EL (cell line): ENCODE data around the gene C1RL.
A peak's percentile ranks its signal among the peaks of the same experiment; 100 is the strongest.

Experiments
- DNase-seq: peaks from one replicate; pipeline ENCODE4 v3.0.0-alpha.2; 2016

Gene C1RL

DNA sequence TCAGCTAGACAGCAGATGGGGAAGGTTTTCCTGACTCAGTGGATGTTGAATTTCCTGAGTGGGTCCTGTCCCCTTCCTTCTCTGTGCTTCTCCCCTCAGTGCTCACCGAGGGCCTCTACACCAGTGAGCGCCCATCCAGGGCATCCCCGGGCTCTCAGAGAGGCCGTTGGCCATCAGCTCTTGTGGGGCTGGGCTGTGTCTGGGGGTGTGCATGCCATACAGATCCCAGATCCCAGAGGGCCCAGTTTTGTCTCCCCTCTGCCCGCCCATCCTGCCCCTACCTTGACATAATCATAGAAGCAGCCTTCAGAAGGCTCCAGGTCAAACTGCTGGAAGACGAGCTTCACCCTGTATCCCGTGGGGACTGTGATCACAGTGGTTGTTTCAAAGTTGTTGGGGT lies 17.8 kb downstream of the C1RL start:
- DNase-seq = no peak

DNA sequence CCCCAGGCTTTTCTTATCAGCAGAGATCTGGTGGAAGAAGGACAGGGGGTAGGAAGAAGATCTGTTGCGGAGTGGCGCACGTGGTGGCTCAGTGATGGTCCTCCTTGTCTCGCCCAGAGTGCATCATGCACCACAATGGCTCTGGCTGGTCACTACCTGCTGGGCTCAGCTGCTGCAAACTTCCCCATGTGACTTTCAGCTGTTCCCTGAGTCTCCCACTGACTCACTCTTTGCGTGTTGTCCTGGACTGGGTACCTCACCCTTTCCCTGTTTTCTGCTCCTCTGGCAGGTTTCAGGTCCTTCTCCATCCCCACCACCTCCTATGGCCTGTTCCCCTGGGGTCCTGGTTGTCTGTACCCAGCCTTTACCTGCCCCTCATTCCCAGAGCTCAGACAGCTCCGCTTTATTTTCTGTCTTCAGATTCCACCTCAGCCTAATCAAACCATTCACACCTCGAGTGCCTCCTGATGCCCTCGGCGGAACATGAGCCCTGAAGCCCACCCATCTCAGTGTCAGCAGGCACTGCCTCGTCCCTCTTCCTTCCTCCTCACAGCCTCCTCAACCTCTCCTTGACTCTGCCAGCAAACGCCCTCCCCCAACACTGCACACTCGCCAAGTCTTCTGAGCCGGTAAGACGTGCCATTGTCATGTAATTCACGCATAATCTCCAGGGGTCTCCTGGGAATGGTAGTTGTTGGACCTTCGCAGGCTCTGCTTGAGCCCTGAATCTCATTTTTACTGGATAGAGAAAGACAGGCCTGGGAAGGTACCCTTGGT lies 18.6 kb downstream of the C1RL start:
- DNase-seq = no peak

DNA sequence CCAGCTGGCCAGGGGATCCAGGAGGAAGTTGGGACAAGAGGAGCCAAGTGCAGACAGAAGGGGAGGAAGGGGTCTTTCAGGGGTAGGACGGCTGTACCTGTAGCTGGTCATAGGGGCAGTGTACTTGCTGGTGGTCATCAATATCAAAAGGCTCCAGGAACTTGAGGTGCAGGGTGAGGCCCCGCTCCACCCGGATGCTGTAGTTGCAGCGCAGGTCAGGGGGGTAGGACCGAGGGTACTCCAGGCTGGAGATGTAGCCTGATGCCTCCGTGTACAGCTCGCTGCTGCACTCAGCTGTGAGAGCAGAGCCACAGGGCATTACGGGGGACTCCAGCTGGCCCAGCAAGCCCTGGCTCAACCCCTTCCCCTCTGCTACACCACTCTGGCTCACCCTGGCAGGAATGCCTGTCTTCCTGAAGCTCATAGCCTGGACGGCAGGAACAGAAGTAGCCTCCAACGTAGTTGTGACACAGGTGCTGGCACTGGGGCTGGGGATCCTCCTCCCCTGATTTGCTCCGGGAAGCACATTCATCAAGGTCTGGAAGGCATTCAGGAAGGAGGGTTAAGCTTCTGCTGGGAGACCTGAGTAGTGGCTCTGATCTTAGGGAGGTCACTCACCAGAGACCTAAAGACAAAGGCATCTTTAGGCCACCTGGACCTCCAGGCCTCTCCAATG lies 19.7 kb downstream of the C1RL start:
- no peak for DNase-seq

DNA sequence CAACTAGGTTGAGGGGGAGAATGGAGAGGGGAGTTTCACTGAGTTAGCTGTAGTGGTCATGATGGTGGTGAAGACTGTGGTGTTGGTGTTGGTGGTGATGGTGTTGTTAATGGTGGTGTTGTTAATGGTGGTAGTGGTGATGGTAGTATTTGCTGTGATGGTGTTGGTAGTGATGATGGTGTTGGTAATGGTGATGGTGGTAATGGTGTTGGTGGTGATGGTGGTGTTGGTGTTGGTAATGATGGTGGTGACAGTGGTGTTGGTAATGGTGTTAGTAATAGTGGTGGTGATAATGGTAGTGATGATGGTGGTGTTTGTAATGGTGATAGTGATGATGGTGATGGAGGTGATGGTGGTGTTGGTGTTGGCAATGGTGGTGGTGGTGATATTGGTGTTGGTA lies 25.9 kb downstream of the C1RL start:
- DNase-seq = no peak

DNA sequence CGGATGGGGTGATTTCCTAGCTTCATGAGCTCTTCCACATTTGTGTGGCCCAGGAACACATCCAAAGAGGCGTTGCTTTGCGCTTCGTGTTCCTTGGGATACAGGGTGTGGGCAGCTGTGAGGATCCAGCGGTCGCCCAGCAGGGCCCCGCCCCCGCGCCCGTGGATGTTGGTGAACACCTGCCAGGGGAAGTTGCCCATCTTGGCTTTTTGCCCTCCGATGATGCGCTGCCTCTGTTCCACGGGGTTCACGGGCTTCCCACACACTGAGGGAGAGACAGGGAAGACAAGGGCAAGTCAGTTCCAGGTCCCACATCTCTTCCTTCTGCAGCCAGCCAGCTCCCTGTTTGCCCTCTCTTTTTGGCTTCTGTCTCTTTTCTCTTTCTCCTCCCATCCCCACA lies 28.0 kb downstream of the C1RL start:
- no peak for DNase-seq

DNA sequence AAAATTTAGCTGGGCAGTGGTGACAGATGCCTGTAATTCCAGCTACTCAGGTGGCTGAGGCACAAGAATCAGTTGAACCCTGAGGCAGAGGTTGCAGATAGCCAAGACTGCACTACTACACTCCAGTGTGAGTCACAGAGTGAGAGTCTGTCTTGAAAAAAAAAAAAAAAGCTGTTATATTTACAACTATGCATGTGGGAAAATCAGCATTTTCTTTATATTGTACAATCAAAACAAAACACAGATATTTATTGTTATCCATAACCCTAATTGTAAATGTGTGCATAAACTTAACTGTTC lies 29.2 kb downstream of the C1RL start:
- DNase-seq = peak; percentile 70

DNA sequence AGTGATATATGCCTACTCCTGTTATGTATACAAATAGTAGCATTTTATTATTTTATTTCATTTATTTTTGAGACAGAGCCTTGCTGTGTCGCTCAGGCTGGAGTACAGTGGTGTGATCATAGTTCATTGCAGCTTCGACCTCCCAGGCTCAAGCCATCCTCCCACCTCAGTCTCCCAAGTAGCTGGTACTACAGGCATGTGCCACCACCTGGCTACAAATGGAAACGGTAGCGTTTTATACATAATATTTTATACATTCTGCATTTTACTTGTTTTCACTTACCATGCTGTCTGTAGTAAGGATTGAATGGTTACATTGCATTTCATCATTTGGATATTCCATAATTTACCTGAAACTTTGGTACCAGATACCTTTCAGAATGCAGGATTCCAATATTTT lies 30.9 kb downstream of the C1RL start:
- DNase-seq = no peak

DNA sequence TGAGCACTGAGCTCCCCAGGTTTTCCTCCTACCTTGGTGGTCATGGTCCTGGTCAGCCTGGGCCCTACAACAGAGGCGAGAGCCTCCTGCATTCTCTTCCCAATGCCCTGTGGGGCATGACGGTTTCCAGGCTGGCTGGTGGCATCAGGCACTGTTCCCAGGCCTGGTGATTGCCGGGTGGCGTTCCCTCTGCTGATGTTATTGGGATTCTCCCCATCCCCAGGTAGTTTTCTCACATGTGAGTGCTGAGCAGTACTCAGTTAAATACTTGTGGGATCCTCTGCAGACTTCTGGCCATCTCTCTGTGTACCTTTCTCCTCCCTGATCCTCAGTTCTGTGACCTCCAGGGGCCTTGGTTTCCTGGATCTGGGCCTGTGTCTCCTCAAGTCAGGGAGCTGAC lies 32.5 kb downstream of the C1RL start:
- no peak for DNase-seq

DNA sequence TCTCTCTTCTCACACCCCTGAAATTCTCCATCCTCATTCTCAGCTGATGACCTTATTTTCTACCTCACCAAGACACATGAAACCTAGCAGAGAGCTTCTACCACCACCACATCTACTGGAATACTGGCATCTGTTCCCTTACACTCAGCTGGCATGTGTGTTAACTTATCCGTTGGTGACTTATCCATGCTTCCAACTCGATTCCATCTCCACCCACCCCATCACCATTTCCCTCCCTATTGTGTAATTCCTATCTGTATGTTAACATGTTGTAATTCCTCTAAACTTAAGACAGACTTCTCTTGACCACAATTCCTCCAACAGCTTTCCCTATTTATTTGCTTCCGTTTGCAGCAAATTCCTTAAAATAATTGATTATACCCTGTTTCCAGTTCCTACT lies 33.1 kb downstream of the C1RL start:
- peak; percentile 40 for DNase-seq

DNA sequence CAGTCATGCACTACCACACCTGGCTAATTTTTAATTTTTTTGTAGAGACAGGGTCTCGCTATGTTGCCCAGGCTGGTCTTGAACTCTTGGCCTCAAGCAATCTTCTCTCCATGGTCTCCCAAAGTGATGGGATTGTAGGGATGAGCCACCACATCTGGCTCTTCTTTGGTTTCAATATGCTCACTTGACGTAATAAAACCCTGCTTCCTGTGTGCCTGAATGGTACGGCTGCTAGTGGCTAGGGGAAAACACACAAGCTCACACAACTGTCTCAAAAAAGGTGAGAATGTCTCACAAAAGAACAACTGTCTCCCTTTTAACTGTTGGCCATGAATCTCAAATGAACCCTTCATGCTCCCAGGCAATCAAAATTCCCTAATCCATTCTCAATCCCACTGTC lies 33.5 kb downstream of the C1RL start:
- no peak for DNase-seq

DNA sequence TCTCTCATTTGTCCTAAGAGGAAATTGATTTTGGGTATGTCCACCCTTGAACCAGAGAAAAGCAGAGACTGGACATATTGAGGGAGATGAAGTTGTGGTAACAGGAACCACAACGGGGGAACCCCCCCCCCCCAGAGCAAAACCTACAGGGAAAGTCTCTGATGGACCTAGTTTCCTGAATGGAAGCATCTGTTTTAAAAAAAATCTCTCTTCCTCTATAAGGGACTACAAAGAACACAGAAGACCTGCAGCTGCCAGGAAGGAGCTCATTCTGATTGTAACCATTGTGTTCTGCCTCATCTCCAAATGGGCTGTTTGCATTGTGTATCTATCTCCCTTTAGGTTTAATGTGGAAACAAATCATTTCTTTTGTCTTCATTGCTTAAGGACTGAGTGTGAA lies 35.1 kb downstream of the C1RL start:
- no peak for DNase-seq

DNA sequence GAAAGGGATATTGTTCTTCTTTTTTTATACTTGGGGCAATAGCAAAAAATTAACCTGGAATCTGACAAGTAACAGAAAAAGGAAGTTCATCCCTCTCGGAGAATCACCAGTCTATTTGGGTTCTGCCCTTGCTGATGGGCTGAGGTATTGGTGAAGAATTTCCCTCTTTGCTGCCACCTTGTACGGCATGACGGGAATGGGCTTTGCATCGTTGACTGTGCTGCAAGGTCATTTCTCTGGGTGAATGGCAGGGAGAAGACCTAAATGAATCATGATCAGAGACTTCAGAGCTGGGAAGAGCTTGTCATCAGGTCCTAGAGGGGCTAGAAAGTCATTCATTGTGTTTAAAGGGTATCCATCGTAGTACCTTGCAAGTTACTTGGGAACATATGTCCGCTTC lies 36.5 kb downstream of the C1RL start:
- DNase-seq = no peak

DNA sequence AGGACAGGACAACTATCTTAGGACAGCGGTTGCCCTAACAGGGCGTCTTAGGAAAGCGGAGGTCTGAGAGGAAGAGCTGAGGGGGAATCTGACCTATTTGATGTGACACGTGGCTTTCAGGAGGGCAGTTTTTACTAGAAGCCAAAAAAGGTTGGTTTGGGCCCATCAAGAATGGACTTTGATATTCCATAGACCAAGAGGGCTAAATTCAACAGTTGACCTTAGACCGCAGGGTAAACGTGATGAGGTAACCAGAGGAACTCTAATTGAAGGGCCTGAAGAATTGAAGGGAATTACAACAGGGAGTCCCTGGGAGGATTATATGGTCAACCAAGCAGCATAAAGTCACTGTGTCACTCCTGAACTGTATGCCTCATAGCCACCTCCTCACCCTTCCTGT lies 37.0 kb downstream of the C1RL start:
- DNase-seq = no peak

DNA sequence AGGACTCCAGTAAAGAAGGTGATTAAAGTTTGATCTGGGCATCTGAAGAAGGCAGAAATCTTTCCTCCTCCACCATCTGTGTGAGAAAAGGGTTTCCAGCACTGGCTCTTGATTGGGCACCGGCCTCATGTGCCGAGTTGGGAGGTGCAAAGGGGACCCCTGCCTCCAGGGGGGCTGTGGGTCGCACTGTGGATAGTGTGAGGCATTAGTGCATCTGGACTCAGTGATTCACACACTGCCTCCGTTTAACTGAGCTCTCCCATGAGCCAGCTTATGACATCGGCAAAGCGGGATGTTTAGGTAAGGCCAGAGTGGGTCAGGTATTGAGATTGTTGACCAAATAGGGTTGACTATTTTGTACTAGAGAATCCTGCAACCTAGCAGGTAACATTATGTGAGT lies 39.6 kb downstream of the C1RL start:
- no peak for DNase-seq

DNA sequence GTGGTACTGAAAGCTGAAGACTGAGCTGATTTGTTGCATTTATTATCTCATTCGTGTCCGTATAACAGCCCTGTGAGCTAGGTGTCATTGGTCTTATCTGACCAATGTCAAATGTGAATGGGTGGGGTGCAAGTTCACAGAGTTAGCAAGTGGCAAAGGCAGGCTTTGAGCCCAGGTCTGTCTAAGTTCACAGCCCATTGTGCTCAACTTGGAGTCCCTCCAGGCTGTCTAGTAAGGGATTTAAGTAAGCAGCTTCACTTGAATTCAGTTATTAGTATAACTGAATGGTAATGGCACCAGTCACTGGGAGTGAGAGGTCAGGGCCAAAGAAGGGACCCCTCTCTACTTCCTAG lies 40.0 kb downstream of the C1RL start:
- no peak for DNase-seq

DNA sequence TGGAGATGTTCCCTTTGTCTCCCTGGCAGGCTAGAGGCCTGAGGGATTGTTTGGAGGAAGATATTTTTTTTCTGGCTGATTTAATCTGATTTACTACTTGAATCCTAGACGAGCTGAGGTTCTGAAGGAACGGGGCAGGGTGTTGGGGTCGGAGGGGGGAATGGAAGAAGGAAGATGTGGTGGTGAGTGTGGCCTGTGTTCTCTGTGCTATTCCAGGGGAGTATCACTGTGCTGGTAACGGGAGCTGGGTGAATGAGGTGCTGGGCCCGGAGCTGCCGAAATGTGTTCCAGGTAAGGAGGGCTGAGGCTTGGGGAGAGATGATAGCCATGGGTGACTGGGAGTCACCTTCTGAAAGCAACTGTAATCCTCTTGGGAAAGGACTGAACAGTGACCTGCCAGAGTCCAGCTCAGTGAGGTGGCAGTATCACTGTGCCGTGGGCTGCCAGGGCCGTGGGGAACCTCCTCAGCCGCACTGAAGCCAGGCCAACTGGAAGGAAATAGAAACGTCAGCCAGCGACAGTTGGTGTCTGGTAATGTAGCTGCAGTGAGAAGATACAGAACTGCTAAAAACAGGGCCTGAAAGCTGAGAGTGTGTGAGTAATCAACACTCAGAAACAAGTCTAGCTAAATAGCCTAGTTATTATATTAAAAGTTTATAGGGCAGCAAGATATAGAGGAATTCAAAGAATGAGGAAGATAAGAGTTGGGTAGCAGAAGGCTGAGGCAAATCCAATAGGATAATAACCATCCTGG lies 40.6 kb downstream of the C1RL start:
- DNase-seq = peak; percentile 34

DNA sequence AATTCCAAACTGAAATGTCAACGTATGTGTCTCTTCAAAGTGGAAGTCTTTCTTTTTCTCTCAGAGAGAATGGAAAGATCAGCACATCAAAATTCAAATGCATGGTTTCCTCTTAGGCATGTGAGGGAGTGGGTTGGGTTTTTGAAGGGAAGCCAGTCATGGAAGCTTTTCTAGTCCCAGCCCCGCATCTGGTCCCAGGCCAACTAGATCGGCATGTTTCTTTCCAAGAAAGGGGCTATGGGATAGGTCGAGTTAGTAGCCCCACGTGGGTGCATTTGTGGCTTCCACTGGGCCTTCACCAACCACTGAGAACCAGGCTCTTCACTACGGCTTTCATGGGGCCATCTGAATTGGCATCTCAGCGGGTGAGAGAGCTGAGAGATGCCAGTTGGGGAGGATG lies 41.9 kb downstream of the C1RL start:
- DNase-seq = no peak

DNA sequence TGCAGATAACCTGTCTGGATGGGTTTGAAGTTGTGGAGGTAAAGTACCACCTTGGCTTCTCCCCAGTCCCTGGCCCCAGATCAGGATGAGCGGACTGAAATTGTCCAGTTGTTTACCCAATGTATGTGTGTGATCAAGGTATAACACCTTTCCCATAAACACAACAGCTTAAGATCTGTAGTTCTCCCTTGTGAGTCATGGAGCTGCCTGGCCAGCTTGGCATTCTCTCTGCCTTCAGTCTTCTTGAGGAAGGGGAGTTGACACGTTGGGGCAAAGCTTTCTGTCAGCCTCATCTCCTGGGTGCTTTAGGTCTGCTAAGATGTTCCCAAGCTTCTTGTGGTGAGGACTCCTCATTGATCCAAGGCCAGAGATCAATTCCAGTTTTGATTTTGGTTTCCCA lies 42.4 kb downstream of the C1RL start:
- no peak for DNase-seq

DNA sequence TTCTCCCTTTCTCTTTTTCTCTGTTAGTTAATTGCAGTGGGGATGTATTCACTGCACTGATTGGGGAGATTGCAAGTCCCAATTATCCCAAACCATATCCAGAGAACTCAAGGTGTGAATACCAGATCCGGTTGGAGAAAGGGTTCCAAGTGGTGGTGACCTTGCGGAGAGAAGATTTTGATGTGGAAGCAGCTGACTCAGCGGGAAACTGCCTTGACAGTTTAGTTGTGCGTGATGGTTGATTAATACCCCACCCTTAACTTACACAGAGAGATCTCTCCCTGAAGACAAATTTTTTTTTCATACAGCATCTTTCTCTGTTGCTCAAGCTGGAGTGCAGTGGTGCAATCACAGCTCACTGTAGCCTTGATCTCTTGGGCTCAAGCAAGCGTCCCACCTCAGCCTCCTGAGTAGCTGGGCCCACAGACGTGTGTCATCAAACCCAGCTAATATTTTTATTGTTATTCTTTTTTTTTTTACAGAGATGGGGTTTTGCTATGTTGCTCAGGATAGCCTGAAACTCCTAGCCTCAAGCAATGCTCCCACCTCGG lies 43.9 kb downstream of the C1RL start:
- DNase-seq = no peak

DNA sequence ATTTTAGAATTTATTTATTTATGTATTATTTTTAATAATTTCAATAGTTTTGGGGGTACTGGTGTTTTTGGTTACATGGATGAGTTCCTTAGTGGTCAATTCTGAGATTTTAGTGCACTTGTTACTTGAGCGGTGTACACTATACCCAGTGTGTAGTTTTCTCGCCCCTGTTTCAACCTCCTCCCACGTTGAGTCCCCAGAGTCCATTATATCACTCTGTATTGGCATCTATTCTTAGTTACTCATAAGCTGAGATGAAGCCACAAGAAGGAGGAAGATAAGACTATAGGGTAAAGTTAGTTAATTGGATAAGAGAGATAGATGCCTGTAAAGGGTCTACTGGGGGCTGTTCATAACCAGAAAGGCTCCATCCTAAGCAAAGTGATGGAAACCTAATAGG lies 44.5 kb downstream of the C1RL start:
- no peak for DNase-seq

DNA sequence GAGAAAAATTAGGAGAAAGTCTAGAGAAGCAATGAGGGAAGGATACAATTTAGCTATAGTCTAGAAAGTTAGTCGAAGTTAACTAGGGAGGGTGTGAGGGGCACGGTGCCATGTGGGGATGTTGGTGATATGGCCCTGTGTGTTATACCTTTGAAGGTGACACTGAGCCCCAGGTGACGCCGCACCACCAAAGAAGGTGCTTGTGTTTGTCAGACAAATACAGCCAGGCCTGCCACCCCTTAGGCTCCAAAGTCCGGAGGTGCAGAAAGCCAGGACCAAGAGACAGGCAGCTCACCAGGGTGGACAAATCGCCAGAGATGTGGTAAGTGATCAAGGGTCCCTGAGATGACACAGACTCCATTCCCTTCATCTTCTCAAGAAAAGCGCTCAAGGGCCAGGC lies 47.4 kb downstream of the C1RL start:
- no peak for DNase-seq

DNA sequence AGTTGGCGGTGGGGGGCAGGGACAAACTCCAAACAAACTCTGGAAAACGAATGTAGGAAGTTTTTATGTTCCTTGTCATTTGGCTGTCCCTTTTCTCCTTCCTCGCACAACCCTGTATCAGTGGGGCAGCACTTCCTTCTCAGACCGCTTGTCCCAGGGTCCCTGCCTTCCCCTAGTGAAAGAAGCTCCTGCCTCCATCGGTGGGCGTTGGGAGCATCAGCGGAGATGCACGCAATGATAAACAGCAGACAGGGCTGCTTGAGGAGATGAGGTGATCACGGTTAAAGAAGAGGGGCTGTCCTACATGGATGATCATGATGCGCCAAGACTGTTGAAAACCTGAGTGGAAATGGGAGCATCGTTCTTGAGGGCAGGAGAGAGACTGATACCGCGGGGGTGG lies 47.9 kb downstream of the C1RL start:
- DNase-seq = no peak

DNA sequence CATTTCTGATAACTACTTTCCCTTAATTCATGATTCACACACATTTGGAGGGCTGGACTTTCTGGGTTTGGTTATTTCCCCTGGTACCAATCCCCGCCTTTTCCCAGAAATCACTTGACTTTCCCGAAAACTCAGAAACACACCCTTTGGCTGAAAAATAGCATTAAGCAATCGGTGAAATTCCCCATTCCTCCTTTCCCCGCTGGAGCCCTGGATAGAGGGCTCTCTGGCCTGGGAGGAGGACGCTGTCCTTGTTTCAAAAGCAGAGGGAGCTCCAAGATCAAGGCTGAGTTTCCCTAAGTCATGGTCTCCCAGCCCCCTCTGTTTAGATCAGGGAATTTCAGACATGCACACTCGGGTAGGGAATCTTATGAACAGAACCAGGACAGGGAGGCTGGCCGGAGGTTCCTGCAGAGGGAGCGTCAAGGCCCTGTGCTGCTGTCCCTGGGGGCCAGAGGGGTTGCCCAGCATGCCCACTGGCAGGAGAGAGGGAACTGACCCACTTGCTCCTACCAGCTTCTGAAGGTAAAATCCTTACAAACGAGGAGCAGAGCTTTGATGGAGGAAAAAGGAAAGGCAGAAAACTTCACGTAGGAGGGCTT lies 48.6 kb downstream of the C1RL start, which contains the start of gene C1S:
C1S (plus strand) TSS at position 366 of the 602 bp plus-strand sequence. CDS start 1,195 bp downstream, outside the sequence.
- peak; percentile 98 for DNase-seq

DNA sequence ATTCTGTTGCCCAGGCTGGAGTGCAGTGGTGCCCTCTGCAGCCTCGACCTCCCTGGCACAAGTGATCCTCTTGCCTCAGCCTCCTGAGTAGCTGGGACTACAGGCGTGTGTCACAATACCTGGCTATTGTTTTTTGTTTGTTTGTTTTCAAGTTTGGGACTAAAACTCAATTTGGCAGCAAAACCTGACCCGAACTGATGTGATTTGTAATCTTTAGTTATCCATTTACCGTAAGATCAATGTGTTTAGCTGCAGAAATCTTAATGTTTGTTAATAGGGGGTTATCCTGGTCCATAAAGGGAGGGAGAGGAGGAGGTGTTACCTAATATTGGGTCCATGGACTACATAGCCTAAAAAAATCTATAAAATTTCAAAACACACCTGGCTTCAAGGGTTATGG lies 49.2 kb downstream of the C1RL start:
- no peak for DNase-seq
